Stimulated activated memory B cell treated with anti-CD40 and anti-IgM and Interleukin-4, amounts not matched to agents 10 μg/mL and 1 μg/mL and 100 μg/mL, for 72 hours (primary cell): ENCODE results near the gene RYR3.

Source experiments
- ATAC-seq: fragments of 150-1000 bp; cut with Tn5 transposase; 2 replicates; pipeline ENCODE4 v1.10.0; 2021
- H3K27ac Mint-ChIP-seq: one replicate; pipeline ENCODE4 v1.8.0; 2022; ENCODE audit warnings: mild to moderate bottlenecking, mixed read lengths
- H3K27me3 Mint-ChIP-seq: one replicate; pipeline ENCODE4 v1.8.0; 2022; ENCODE audit warnings: mixed read lengths
- H3K36me3 Mint-ChIP-seq: one replicate; pipeline ENCODE4 v1.8.0; 2022; ENCODE audit warnings: mixed read lengths
- H3K4me1 Mint-ChIP-seq: one replicate; pipeline ENCODE4 v1.8.0; 2022; ENCODE audit warnings: mixed read lengths
- H3K4me3 Mint-ChIP-seq: one replicate; pipeline ENCODE4 v1.8.0; 2022; ENCODE audit warnings: mild to moderate bottlenecking, moderate library complexity, mixed read lengths
- H3K9me3 Mint-ChIP-seq: one replicate; pipeline ENCODE4 v1.8.0; 2022; ENCODE audit warnings: mixed read lengths

Gene RYR3

GRCh38 chr15:33913459-33913858 lies 602.7 kb downstream of the RYR3 start:
- no peak overlapping the region for H3K4me3 Mint-ChIP-seq
- no peaks in the 10 kb centered on the region for H3K36me3 Mint-ChIP-seq
- peaks cover 23% of the 10 kb centered on the region for H3K4me1 Mint-ChIP-seq
- no peaks in the 10 kb centered on the region for H3K27me3 Mint-ChIP-seq
- H3K27ac Mint-ChIP-seq = no peak overlapping the region
- no peaks in the 10 kb centered on the region for H3K9me3 Mint-ChIP-seq
- no peak for ATAC-seq
